T-helper 2 cell treated with Interferon-gamma antibody and Interleukin-4, amounts not matched to agents 5 μg/mL and 100 μg/mL, for 36 hours (primary cell): ENCODE data around the gene IPO4.
A peak's percentile ranks its signal among the peaks of the same experiment; 100 is the strongest.

Source experiments
- DNase-seq: peaks from one replicate; pipeline ENCODE4 v3.0.0; 2021; ENCODE audit warnings: low spot score
- H3K27ac Mint-ChIP-seq: one replicate; pipeline ENCODE4 v1.8.0; 2021; ENCODE audit warnings: mild to moderate bottlenecking, mixed read lengths
- H3K27me3 Mint-ChIP-seq: one replicate; pipeline ENCODE4 v1.8.0; 2021; ENCODE audit warnings: low read depth, mixed read lengths
- H3K36me3 Mint-ChIP-seq: one replicate; pipeline ENCODE4 v1.8.0; 2021; ENCODE audit warnings: low read depth, mixed read lengths
- H3K4me1 Mint-ChIP-seq: one replicate; pipeline ENCODE4 v1.8.0; 2021; ENCODE audit warnings: low read depth, mixed read lengths
- H3K4me3 Mint-ChIP-seq: one replicate; pipeline ENCODE4 v1.8.0; 2022; ENCODE audit warnings: mild to moderate bottlenecking, moderate library complexity, mixed read lengths
- H3K9me3 Mint-ChIP-seq: one replicate; pipeline ENCODE4 v1.8.0; 2021; ENCODE audit warnings: mixed read lengths

IPO4 gene, protein sequence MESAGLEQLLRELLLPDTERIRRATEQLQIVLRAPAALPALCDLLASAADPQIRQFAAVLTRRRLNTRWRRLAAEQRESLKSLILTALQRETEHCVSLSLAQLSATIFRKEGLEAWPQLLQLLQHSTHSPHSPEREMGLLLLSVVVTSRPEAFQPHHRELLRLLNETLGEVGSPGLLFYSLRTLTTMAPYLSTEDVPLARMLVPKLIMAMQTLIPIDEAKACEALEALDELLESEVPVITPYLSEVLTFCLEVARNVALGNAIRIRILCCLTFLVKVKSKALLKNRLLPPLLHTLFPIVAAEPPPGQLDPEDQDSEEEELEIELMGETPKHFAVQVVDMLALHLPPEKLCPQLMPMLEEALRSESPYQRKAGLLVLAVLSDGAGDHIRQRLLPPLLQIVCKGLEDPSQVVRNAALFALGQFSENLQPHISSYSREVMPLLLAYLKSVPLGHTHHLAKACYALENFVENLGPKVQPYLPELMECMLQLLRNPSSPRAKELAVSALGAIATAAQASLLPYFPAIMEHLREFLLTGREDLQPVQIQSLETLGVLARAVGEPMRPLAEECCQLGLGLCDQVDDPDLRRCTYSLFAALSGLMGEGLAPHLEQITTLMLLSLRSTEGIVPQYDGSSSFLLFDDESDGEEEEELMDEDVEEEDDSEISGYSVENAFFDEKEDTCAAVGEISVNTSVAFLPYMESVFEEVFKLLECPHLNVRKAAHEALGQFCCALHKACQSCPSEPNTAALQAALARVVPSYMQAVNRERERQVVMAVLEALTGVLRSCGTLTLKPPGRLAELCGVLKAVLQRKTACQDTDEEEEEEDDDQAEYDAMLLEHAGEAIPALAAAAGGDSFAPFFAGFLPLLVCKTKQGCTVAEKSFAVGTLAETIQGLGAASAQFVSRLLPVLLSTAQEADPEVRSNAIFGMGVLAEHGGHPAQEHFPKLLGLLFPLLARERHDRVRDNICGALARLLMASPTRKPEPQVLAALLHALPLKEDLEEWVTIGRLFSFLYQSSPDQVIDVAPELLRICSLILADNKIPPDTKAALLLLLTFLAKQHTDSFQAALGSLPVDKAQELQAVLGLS

DNA sequence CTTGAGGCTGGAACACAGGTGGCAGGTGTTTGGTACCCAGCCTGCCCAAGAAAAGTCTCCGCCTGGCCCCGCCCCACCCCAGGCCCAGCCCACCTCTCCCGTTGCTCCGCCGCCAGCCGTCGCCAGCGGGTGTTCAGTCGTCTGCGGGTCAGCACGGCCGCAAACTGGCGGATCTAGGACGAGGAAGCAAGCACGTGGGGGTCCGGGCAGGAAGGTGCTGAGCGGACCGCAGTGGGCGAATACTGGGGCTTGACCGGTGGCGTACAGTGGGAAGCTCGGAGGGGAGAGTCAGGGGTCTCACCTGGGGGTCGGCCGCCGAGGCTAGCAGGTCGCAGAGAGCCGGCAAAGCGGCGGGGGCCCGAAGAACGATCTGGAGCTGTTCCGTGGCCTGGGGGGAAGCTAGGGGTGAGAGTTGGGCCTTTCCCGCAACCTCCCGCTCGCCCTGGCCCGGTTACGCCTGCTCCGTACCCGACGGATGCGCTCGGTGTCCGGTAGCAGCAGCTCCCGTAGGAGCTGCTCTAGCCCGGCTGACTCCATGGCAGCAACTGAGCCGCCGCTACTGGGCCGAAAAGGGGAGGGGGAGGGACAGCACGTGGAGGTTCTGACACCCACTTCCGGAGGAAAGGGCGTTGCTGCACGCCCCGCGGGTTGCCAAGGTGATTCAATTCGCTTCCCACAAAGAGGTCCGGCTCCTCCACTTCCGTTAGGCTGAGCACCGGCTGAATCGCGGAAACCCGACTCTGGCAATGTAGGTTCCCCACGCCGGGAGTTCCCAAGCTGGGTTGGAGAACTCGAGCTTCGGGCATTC lies at the start of gene IPO4:
Gene IPO4, minus strand, starts transcription at position 566 of the 808 bp plus-strand sequence. Its CDS starts 29 bp downstream, at position 537.
- H3K27me3 Mint-ChIP-seq = no peaks in the 10 kb centered on the region
- H3K4me1 Mint-ChIP-seq = peaks cover 33% of the 10 kb centered on the region
- DNase-seq = peak; percentile 92
- no peaks in the 10 kb centered on the region for H3K9me3 Mint-ChIP-seq
- H3K36me3 Mint-ChIP-seq = peaks cover 39% of the 10 kb centered on the region
- peak within 1 kb of the TSS; percentile 88 for H3K4me3 Mint-ChIP-seq
- peak within 1 kb of the TSS; percentile 68 for H3K27ac Mint-ChIP-seq

- Mint-ChIP-seq H3K27me3 (no peaks in the 10 kb centered on the region), H3K27ac (peak overlapping the region; percentile 13), H3K36me3 (peaks cover 70% of the 10 kb centered on the region), H3K4me3 (no peak overlapping the region), H3K9me3 (no peaks in the 10 kb centered on the region), H3K4me1 (peaks cover 53% of the 10 kb centered on the region)
- DNase-seq = no peak
Measured at GRCh38 chr14:24238123-24238522, 49.5 kb upstream of the IPO4 start.

GRCh38 chr14:24237463-24237955 lies 48.9 kb upstream of the IPO4 start:
- H3K4me1 Mint-ChIP-seq = peaks cover 53% of the 10 kb centered on the region
- DNase-seq = no peak
- no peaks in the 10 kb centered on the region for H3K27me3 Mint-ChIP-seq
- peaks cover 70% of the 10 kb centered on the region for H3K36me3 Mint-ChIP-seq
- no peaks in the 10 kb centered on the region for H3K9me3 Mint-ChIP-seq
- no peak overlapping the region for H3K4me3 Mint-ChIP-seq
- H3K27ac Mint-ChIP-seq = no peak overlapping the region

- Mint-ChIP-seq H3K36me3 (peaks cover 69% of the 10 kb centered on the region), H3K4me1 (peaks cover 53% of the 10 kb centered on the region), H3K9me3 (no peaks in the 10 kb centered on the region), H3K4me3 (no peak overlapping the region), H3K27me3 (no peaks in the 10 kb centered on the region), H3K27ac (peak overlapping the region; percentile 21)
- DNase-seq = no peak
Measured at GRCh38 chr14:24236689-24237462, 48.3 kb upstream of the IPO4 start.

- peaks cover 68% of the 10 kb centered on the region for H3K36me3 Mint-ChIP-seq
- H3K4me3 Mint-ChIP-seq = no peak overlapping the region
Measured at GRCh38 chr14:24235804-24236688, 47.4 kb upstream of the IPO4 start.

GRCh38 chr14:24234095-24235005 lies 45.7 kb upstream of the IPO4 start:
- Mint-ChIP-seq H3K36me3 (peaks cover 52% of the 10 kb centered on the region), H3K4me3 (peak overlapping the region; percentile 95), H3K27me3 (no peaks in the 10 kb centered on the region), H3K27ac (peak overlapping the region; percentile 82), H3K9me3 (no peaks in the 10 kb centered on the region), H3K4me1 (peaks cover 45% of the 10 kb centered on the region)
- no peak for DNase-seq

More at GRCh38 chr14:24235804-24236688, 47.4 kb upstream of the IPO4 start:
- Mint-ChIP-seq H3K27me3 (no peaks in the 10 kb centered on the region), H3K9me3 (no peaks in the 10 kb centered on the region), H3K4me1 (peaks cover 56% of the 10 kb centered on the region), H3K27ac (peak overlapping the region; percentile 32)
- no peak for DNase-seq

DNA sequence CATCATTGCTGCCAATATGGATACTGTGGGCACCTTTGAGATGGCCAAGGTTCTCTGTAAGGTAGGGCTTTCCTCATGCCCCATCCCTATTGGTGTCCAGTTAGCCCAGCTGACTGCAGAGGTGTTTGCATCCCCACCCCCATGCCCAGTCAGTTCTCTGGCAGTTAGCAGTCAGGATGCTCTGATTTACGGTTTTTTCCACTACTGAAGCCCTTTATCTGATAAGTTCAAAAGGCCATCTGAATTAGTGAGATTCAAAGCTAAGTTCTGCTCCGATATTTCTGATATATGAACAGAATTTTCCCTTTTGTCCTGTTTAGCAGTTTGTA lies 44.9 kb upstream of the IPO4 start:
- Mint-ChIP-seq H3K4me1 (peaks cover 39% of the 10 kb centered on the region), H3K27me3 (no peaks in the 10 kb centered on the region), H3K4me3 (peak overlapping the region; percentile 95), H3K27ac (peak overlapping the region; percentile 94), H3K36me3 (peaks cover 43% of the 10 kb centered on the region), H3K9me3 (no peaks in the 10 kb centered on the region)
- DNase-seq = no peak

DNA sequence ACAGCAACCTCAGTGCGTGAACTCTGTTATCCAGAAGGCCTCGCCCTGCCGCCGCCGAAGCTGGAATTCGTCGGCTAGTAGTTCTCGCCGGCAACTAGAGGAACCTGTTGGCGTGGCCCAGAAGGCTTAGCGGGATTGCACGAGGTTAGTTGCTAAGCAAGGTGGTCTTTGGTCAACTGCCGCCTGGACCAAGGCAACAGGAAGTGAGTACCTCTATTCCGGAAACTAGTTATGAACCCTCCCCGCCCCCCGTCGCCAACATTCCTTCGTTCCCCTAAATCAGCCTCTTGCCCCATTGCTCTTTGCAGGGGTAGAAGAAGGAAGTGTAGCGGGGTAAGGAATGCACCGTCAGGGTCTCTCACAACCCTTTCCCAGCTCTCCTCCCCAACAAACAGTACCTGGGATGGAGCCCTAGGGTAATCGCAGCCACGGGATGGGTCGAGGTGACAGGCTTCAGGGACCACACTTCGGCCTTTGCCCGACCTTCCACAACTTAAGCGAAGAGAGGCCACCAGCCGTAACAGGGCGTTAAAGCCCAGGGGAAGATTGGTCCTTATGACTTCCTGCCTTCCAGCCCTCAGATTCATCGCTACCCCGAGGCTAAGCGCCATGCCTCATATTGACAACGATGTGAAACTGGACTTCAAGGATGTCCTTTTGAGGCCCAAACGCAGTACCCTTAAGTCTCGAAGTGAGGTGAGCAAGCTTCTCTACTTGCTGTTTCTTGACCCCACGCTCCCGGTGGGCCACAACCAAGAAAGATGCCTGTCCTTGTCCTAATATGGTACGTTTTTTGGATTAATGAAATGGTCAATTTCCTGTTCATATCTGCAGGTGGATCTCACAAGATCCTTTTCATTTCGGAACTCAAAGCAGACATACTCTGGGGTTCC lies 44.3 kb upstream of the IPO4 start, which contains the start of gene GMPR2:
Gene GMPR2, plus strand, starts transcription at position 285 of the 893 bp plus-strand sequence. Its CDS starts 325 bp downstream, at position 610.
- no peak for DNase-seq
- Mint-ChIP-seq H3K27ac (peak within 1 kb of the TSS; percentile 94), H3K9me3 (no peaks in the 10 kb centered on the region), H3K4me1 (peaks cover 33% of the 10 kb centered on the region), H3K36me3 (peaks cover 38% of the 10 kb centered on the region), H3K27me3 (no peaks in the 10 kb centered on the region), H3K4me3 (peak within 1 kb of the TSS; percentile 95)

GRCh38 chr14:24232121-24232644 lies 43.6 kb upstream of the IPO4 start, which contains the start of gene NEDD8:
Gene NEDD8, minus strand, starts transcription at chr14:24232367. Its CDS starts 100 bp downstream, at chr14:24232267.
- no peaks in the 10 kb centered on the region for H3K9me3 Mint-ChIP-seq
- no peaks in the 10 kb centered on the region for H3K27me3 Mint-ChIP-seq
- peaks cover 35% of the 10 kb centered on the region for H3K4me1 Mint-ChIP-seq
- H3K36me3 Mint-ChIP-seq = peaks cover 35% of the 10 kb centered on the region
- H3K4me3 Mint-ChIP-seq = peak within 1 kb of the TSS; percentile 95
- peak within 1 kb of the TSS; percentile 94 for H3K27ac Mint-ChIP-seq
- DNase-seq = peak; percentile 91
